Measurements from ENCODE around the gene RCOR2. TPM values are rescaled to one million over a fixed set of nuclear protein-coding genes. Genes with fewer than 3 reads are reported as not detected.

The RCOR2 gene
- total RNA-seq, 2 donors from 2014 or later = 0.64 to 3.3 TPM

GRCh38 chr11:63911440-63911839 is 5.5 kb downstream of the RCOR2 start:
- Histone ChIP-seq H3K4me3 (no peak overlapping the region), H3K27me3 (replicated peaks; ENCODE audit: insufficient read depth) (no peaks in the 10 kb centered on the region), H3K36me3 (peaks cover 5 to 11% of the 10 kb centered on the region in 2 donors), H3K9me3 (no peaks in the 10 kb centered on the region), H3K27ac (no peak overlapping the region), H3K4me1 (replicated peaks) (peaks cover 6% of the 10 kb centered on the region)
- 77% methylated on average over 8 of the region's 8 CpGs for WGBS
- no peak for DNase-seq (ENCODE audit: low spot score)
- TF ChIP-seq POLR2A (IDR thresholded peaks at IDR 0.05) (no peak), POLR2AphosphoS5 (IDR thresholded peaks at IDR 0.05) (no peak), CTCF (IDR thresholded peaks at IDR 0.05) (no peak)
- intact Hi-C loops (cut with DNase I) = no loop called here

- H3K9me3 ChIP-seq = no peaks in the 10 kb centered on the region
Measured at GRCh38 chr11:63910675-63911074, 6.3 kb downstream of the RCOR2 start.

GRCh38 chr11:63909591-63910506 is 7.1 kb downstream of the RCOR2 start:
- intact Hi-C loops (cut with DNase I) = no loop called here
- no peaks in the 10 kb centered on the region for H3K9me3 ChIP-seq
- no peaks in the 10 kb centered on the region for H3K4me1 ChIP-seq (replicated peaks)
- WGBS = 63% methylated on average over 23 of the region's 24 CpGs
- no peaks in the 10 kb centered on the region for H3K27me3 ChIP-seq (replicated peaks; ENCODE audit: insufficient read depth)
- H3K27ac ChIP-seq = no peak overlapping the region
- peaks cover 8 to 11% of the 10 kb centered on the region in 2 donors for H3K36me3 ChIP-seq
- no peak for TF ChIP-seq POLR2AphosphoS5 (IDR thresholded peaks at IDR 0.05)
- no peak overlapping the region for H3K4me3 ChIP-seq
- no peak for DNase-seq (ENCODE audit: low spot score)

More at GRCh38 chr11:63910675-63911074, 6.3 kb downstream of the RCOR2 start:
- DNase-seq (ENCODE audit: low spot score) = no peak
- WGBS = 64% methylated on average over 9 of the region's 9 CpGs
- H3K4me1 ChIP-seq (replicated peaks) = no peaks in the 10 kb centered on the region
- TF ChIP-seq POLR2AphosphoS5 (IDR thresholded peaks at IDR 0.05) (no peak), CTCF (IDR thresholded peaks at IDR 0.05) (no peak), POLR2A (IDR thresholded peaks at IDR 0.05) (no peak)
- peaks cover 5 to 11% of the 10 kb centered on the region in 2 donors for H3K36me3 ChIP-seq
- no peak overlapping the region for H3K27ac ChIP-seq
- H3K4me3 ChIP-seq = no peak overlapping the region
- intact Hi-C loops (cut with DNase I) = no loop called here
- no peaks in the 10 kb centered on the region for H3K27me3 ChIP-seq (replicated peaks; ENCODE audit: insufficient read depth)

GRCh38 chr11:63908631-63909401 is 8.1 kb downstream of the RCOR2 start:
- Histone ChIP-seq H3K4me3 (no peak overlapping the region), H3K27me3 (replicated peaks; ENCODE audit: insufficient read depth) (no peaks in the 10 kb centered on the region), H3K9me3 (no peaks in the 10 kb centered on the region), H3K27ac (no peak overlapping the region), H3K36me3 (peaks cover 14% of the 10 kb centered on the region in 2 donors), H3K4me1 (replicated peaks) (no peaks in the 10 kb centered on the region)
- WGBS = 56% methylated on average over 41 of the region's 46 CpGs
- TF ChIP-seq POLR2AphosphoS5 (IDR thresholded peaks at IDR 0.05) (no peak), POLR2A (IDR thresholded peaks at IDR 0.05) (no peak), CTCF (IDR thresholded peaks at IDR 0.05) (no peak)
- intact Hi-C loops (cut with DNase I) = no loop called here
- no peak for DNase-seq (ENCODE audit: low spot score)

GRCh38 chr11:63907808-63908530 is 9.0 kb downstream of the RCOR2 start:
- peaks cover 16 to 21% of the 10 kb centered on the region in 2 donors for H3K36me3 ChIP-seq
- no peaks in the 10 kb centered on the region for H3K27me3 ChIP-seq (replicated peaks; ENCODE audit: insufficient read depth)
- no peak overlapping the region for H3K4me3 ChIP-seq
- 72% methylated on average over 21 of the region's 21 CpGs for WGBS
- H3K27ac ChIP-seq = no peak overlapping the region
- intact Hi-C loops (cut with DNase I) = no loop called here
- no peak for TF ChIP-seq CTCF (IDR thresholded peaks at IDR 0.05)
- no peak for TF ChIP-seq POLR2AphosphoS5 (IDR thresholded peaks at IDR 0.05)
- no peak for TF ChIP-seq POLR2A (IDR thresholded peaks at IDR 0.05)
- H3K9me3 ChIP-seq = no peaks in the 10 kb centered on the region
- no peaks in the 10 kb centered on the region for H3K4me1 ChIP-seq (replicated peaks)
- DNase-seq (ENCODE audit: low spot score) = no peak

Measured in prostate gland (tissue), 2 donors.